Loucy (cell line): ENCODE data around the gene CHKB.
"Not testable (repeated sequence)": the region's sequence is repeated elsewhere in the genome, so short reads cannot be mapped to it uniquely, and the experiment has no call there.

Experiments used
- EZH2phosphoT487 ChIP-seq: fragments of 200-600 bp; IDR thresholded peaks from 2 replicates; pipeline ENCODE4 v1.6.1; 2018; ENCODE audit warnings: antibody characterized with exemption, mild to moderate bottlenecking, moderate library complexity, borderline replicate concordance
- TF ChIP-seq, protein P1 (sequence below): fragments of 200-600 bp; sonication (generic); conservative IDR thresholded peaks from 2 replicates; pipeline ENCODE4 v1.5.1; 2014; ENCODE audit warnings: mild to moderate bottlenecking, antibody characterized with exemption, low read length

DNA sequence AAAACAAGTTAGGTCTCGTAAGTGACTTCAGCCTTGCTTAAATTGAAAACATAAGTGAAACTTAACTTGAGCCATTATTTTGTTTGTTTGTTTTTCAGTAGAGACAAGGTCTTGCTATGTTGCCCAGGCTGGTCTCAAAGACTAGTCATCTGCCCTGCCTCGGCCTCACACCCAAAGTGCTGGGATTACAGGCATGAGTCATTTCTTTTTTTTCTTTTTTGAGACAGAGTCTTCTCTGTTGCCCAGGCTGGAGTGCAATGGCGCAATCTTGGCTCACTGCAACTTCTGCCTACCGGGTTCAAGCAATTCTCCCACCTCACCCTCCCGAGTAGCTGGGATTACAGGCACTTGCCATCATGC lies 41.0 kb downstream of the CHKB start:
- TF ChIP-seq, protein P1, sequence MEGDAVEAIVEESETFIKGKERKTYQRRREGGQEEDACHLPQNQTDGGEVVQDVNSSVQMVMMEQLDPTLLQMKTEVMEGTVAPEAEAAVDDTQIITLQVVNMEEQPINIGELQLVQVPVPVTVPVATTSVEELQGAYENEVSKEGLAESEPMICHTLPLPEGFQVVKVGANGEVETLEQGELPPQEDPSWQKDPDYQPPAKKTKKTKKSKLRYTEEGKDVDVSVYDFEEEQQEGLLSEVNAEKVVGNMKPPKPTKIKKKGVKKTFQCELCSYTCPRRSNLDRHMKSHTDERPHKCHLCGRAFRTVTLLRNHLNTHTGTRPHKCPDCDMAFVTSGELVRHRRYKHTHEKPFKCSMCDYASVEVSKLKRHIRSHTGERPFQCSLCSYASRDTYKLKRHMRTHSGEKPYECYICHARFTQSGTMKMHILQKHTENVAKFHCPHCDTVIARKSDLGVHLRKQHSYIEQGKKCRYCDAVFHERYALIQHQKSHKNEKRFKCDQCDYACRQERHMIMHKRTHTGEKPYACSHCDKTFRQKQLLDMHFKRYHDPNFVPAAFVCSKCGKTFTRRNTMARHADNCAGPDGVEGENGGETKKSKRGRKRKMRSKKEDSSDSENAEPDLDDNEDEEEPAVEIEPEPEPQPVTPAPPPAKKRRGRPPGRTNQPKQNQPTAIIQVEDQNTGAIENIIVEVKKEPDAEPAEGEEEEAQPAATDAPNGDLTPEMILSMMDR = not testable (repeated sequence)
- TF ChIP-seq EZH2phosphoT487 = not testable (repeated sequence)
